ENCODE results near the gene NFIA. TPM values are rescaled to one million over a fixed set of nuclear protein-coding genes. Genes with fewer than 3 reads are reported as not detected.

The NFIA gene
- polyA plus RNA-seq, 4 donors, result 12.0 to 62.2 (median 21.4) TPM

DNA sequence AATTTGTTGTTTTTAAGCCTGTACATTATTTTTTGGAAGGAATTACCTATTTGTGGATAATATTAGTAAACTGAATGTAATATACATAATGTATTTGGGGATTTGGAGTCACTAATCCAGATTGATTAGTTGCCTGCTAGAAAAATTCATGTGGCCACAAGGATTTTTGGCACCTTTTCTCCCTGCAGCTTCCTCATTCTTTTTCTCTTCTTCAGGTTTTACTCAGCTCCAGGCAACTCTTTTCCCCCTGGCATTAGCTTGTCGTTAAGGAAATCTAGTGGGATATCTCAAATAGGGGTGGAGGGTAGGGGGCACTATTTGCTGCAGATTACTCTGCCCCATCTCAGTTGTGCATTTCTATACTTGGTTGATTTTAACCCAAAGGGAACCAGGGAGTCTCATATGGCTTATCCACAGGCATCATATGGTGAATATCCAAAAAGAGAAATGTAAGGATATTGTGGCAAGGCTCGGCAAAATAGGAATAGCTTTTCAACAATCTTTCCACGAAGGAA, 203.1 kb downstream of the NFIA start:
- no peak for DNase-seq (ENCODE audit: low read depth in 4 of 4, low spot score in 3 of 4)

DNA sequence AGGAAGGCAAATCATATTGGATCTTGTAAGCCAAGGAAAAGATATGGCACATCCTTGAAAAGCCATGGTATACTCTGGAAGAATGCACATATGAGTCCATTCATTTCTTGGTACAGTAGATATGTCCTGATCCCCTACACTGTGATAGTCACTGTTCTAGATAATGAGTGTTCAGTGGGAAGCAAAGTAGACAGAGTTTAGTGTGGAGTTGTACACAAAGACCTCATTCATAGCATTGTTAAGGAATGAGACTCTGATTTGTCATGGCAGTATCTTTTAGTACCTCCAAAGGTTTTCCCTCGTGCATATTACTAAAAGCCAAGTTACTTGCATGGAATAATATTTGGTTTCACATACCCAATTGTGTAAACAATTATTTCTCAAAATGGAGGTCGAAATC, 204.7 kb downstream of the NFIA start:
- no peak for DNase-seq (ENCODE audit: low read depth in 4 of 4, low spot score in 3 of 4)

DNA sequence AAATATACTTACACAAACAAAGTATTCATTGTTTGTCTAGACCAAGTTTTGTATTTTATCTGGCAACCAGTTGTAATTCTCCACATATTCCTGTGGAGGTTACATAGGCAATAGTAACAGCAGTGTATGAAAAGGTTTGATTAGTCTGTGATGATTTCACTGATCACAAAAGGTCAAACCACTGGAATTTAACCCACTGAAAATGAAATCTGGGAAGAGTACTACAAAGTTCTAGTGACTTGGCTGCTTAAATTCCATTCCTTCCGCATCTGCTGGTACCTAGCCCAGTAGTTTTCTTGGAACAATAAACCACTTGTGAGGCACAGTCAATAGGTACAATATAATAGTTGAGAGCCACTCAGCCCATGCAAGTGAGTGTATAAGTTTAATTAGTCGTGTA, 205.4 kb downstream of the NFIA start:
- DNase-seq (ENCODE audit: low read depth in 4 of 4, low spot score in 3 of 4), result no peak

DNA sequence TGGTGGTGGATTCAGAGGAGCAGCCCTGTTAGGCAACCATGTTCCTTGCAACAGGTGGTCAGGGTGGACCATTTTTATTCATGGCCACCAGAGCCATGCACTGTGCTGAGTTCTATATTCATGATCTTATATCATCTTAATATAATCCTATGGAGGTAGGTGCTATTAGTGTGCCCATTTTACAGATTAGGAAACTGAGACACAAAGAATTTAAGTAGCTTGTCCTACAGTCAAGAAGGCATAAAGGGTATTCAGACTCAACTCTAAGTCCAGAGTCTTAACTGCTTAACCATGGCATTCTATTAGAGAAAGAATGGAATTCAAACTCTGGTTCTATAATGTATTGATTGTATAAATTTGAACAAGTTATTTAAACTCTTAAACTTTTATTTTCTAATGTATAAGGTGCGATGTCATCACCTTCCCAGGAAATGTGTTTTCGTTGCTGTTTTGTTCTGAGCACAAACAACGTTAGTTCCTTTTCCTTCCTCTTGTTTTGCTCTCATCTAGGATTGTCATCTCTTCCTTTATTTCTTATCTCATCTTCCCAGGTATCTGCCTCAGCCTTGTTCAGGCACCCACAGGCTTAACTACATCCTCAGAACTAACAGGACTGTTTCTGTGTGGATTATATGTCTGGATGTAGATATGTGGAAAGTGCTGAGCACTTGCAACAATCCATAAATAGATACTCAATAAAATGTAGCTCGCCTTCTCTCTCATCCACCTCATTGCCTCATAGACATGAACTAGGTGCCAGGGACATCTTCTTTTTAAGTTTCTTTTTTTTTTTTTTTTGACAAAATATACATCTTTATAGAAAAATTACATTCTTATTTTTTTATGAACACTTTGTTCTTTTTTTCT, 207.1 kb downstream of the NFIA start:
- no peak for DNase-seq (ENCODE audit: low read depth in 4 of 4, low spot score in 3 of 4)

DNA sequence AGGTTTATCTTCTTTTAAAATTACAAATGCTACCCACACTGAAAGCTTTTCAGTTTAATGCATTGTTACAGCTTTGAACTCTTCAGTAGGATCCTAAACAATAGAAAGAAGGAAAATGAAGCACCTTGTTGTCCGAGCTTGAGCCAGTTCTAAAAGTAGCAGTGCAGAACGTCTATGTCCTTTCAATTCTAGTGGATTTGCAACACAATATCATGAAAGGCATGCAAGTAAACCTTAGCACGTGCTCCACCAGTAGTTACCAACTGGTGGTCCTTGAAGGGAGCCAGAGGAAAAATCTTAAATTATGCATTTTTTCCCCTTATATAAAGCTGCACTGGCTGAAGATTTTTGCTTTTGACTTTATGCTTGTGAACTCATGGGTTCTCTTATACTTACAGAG, 208.2 kb downstream of the NFIA start:
- no peak for DNase-seq (ENCODE audit: low read depth in 4 of 4, low spot score in 3 of 4)

DNA sequence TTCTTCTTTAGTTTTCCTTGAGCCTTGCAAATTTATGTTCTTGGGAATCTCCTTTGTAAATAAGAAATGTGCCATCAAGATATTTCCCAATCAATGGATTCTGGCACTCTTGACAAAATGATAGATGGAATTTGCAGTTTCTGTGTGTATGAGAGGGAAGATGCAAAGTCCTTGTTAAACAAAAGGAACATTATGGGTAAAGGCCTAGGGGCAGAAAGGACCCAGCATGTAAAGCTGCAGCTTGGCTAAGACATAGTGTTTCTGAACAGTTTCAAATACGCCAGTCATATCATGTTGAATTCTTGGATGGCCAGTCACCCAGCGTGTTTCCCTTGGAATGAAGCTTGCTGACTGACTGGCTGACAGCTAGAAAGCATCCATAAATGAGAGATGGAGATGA, 210.8 kb downstream of the NFIA start:
- DNase-seq (ENCODE audit: low read depth in 4 of 4, low spot score in 3 of 4), result no peak

DNA sequence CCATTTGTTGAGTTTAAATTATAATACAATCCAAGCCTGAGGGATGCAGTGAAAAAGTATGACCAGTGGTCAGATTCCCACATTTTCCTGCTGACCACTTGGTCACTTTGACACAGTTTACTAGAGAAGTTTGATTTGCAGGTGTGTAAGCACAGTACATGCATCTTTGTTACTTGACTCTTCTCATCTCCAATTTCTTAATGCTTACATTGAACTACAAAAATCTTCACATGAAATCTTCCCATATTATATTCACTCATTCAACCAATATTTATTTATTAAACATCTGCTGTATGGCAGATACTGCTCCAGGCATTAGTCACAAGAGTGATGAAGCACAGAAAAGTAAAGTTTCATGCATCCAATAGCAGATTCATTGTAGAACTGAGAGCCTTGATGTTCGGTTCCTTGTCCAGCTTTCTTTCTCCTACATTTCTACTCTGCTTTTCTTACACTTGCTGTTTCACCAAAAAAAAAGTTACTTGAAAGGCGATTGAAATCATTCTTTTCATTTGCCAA, 211.7 kb downstream of the NFIA start:
- no peak for DNase-seq (ENCODE audit: low read depth in 4 of 4, low spot score in 3 of 4)

DNA sequence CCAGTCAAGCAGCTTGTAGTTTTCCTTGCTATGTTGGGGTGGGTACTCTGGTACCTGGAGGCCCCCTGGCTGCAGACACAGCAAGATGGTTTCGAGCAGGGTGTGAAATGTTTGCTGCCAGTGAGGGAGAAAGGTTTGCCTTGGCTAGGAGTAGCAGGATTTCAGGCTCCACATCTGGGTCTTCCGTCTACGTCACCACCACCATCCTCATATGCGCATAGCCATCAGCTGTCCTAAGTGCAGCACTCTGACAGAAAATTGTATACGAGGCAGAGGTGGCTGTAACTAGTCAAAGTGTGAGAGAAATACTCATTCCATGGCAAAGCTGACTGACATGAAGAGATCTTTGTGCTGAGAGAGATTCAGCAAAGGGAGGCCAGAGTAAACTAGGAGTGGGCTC, 212.6 kb downstream of the NFIA start:
- no peak for DNase-seq (ENCODE audit: low read depth in 4 of 4, low spot score in 3 of 4)

DNA sequence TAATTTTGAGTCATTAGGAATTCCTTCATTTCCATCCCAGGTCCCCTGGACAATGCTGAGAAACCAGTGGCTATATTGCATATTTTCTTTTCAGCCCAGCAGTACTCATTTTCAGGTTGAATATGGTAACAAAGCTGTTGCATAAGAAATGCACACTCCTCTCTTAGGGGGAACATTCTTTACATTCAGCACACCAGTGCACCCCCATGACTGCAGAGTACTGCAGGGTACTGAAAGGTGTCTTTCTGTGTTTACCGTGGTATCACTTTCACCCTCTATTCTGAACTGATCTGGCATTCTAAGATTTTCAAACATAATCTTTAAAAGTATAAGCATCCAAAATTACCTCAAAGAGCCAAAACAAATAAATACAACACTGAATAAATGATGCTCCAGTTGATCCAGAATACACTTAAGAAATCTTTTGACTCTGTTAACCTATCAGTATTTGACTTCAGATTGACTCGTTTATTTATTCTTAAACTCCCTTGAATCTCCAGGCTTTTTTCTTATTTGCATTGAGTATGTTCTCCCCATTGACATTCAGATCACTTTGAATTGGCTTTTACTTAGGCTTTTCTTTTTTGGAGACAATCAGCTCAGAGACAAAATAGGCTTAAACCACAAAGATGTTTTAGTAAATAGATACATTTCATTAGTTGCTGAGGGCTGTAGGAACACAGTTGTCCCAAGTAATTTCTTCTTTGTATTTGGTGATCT, 213.6 kb downstream of the NFIA start:
- DNase-seq (ENCODE audit: low read depth in 4 of 4, low spot score in 3 of 4), result no peak

DNA sequence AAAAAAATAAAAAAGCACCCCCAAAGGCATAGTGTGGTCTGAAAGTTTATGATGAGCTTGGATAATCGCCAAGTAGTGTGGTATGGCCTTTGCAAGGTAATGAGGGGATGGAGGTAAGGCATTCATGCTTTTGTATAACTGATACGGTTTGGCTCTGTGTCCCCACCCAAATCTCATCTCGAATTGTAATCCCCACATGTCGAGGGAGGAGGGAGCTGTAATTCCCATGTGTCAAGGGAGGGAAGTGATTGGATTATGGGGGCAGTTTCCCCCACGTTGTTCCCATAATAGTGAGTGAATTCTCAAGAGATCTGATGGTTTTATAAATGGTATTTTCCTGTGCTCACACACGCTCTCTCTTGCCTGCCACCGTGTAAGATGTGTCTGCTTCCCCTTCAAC, 215.5 kb downstream of the NFIA start:
- no peak for DNase-seq (ENCODE audit: low read depth in 4 of 4, low spot score in 3 of 4)

DNA sequence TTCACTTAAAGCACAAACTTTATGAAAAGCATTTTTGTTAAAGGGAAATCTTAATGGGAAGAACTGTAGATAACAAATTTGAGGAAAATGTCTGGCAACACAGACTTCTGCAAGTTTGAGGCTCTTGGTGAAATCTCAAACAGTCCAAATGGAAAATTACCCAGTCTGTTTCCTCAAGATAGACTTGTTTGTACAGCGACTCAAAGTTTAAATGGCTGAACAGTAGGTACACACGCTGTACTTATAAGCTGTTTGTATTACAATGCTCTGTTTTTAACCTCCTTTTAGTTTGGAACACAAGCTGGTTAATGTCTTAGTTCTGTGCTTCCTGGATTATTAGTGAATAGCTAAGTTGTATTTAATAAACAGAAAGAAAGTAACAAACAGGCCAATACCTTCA, 217.1 kb downstream of the NFIA start:
- no peak for DNase-seq (ENCODE audit: low read depth in 4 of 4, low spot score in 3 of 4)

DNA sequence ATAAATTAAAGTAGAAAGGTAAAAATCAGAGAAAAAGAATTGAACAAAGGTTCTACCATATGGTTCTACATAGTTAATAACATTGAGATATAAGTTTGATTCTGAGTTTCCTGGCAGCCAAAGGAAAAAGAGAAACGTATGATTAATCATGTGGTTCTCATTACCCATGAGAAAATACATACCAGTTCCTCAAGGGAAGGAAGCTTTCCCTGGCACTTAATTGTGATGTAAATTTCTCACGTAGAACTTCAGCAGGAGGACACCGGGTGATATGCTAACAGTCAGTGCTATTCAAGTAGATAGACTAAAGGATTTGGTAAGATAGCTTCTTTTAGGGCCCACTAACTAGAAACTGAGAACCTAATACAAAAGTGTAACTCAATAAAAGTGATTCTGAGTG, 218.5 kb downstream of the NFIA start:
- no peak for DNase-seq (ENCODE audit: low read depth in 4 of 4, low spot score in 3 of 4)

DNA sequence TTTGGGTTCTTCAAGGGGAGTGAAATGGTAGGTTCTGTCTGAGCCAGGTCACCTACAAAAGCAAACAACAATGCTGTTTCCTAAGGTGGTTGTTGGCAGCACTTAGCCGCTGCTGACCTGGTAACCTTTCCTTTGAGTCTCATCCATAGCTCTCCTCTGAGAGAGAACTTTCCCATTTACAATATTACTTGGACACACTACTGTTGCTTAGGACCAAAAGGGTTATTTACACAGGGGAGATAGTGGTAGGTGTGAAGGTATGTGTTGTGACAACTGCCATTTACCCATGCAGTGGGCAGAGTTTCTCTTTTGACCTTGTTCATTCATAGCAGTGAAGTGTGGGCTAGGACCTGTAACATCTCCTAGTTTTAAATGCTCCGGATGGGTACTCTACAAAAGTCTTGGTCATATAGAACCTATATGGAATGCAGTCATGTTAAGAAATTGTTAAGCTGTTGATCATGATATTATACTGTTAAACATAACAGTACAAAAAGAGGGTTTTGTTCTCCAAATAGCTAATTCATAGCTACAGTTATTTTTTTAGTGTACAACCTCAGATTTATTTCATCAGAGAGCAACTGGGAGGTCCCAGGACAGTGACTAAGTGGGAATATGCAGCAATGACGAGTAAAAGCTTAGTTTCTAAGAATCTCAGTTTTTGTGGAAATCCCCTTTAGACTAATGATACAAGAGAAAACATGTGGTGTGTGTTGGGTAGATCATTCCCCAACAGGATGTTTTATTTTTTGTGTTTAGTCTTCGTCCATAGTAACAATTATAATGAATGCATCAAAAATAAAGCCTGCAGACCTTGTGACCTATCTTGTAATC, 219.7 kb downstream of the NFIA start:
- DNase-seq (ENCODE audit: low read depth in 4 of 4, low spot score in 3 of 4), result no peak

DNA sequence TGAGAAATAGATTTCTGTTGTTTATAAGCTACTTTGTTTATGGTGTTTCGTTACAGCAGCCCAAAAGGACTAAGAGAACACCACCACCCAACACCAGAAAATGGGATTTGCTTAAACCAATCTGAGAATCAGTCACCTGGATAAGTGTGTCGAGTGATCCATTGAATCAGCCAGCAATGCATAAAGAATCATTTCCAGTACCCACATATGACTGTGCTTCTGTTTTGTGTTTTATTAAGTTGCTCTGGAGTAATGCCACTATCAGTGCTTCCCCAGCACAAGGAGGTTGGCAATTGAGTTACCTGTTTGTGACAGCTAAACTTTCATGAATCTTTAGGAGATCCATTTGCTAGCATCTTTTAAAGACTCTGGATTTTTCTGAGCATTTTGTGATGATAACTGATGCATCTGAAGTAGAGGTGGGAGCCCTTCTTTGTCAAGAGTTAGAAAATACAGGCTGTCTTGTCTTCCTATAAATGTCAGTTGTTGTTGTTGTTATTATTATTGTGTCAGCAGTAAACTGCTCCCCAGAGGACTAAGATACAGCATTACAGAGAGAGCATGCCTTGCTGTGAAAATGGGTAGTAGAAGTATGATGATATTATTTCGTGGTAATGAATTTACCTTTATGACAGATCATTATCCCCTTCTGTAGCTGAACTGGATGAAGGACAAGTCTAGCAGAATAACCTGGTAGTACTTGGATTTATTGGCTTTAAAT, 225.2 kb downstream of the NFIA start:
- no peak for DNase-seq (ENCODE audit: low read depth in 4 of 4, low spot score in 3 of 4)

DNA sequence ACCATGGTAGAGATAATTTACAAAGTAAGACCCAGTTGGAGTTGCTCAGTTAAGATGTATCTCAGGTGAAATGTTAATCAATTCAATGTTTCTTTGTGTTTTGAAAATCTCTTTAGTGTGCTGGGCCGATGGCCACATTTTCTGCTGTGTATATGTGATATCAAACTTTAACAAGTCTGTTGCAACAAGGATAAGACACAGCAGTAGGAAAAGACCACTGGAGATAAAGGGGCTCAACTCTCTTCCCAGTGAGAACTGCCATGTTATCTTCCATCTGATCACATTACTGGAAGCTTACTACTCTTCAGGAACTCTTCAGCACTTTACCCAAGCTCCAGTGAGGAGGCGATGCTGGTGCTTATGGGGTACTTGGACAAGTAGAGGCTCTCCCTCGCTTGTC, 227.7 kb downstream of the NFIA start:
- DNase-seq (ENCODE audit: low read depth in 4 of 4, low spot score in 3 of 4), result no peak

DNA sequence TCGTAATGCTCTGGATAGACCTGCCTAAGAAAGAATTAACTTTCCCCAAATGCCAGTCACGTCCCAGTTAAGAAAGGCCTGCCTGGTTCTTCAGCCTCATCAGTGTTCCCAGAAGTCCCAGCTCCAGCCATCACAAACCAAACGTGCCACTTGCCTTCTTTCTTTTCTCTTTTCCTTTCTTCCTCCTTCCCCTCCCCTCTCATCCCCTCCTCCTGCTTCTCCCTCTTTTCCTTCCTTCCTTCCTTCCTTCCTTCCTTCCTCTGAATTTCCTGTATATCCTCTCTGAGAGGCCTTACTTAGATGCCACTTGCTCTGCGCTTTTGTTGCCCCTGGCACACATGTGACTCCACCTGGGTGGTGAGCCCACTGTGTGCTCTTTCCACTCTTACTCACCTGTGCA, 228.2 kb downstream of the NFIA start:
- DNase-seq (ENCODE audit: low read depth in 4 of 4, low spot score in 3 of 4), result no peak

DNA sequence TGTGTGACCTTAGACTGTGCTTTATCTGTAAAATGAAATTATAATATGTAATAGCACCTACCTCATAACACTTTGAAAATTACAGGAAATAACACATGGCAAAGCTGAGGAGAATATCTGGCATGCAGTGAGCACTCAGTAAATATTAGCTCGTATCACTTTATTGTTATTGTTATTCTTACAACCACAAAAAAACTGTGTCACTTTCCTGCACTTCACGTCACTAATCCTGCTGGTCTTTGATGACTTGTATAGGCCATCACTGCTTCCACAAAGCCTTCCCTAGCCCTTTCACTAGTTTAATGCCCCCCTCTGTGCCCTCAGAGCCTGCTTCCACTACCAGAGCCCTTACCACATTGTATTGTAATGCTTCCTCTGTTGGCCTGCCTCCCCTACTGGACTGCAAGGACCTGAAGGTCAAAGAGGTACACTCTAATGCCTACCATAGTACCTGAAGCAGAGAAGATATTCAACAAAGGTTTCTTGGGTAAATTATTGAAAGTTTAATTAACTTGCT, 231.6 kb downstream of the NFIA start:
- DNase-seq (ENCODE audit: low read depth in 4 of 4, low spot score in 3 of 4), result no peak

DNA sequence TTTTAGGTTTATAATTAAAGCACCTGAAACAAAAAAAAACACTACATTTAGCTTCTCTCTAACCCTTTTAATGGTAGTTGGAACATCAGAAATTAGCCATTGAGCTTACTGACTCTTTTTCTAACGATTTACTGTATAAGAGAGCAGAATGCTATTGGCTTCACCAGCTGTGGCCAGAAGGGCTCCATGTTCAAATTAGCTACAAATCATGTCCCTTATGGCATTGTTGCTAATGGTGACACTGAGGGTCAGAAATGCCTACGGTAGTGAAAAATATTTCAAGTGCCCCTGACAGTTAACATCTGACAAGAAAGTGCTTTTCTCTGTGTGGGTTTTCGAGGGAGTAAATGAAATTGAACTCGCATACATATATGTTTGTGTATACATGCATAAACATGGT, 232.7 kb downstream of the NFIA start:
- DNase-seq (ENCODE audit: low read depth in 4 of 4, low spot score in 3 of 4), result no peak

DNA sequence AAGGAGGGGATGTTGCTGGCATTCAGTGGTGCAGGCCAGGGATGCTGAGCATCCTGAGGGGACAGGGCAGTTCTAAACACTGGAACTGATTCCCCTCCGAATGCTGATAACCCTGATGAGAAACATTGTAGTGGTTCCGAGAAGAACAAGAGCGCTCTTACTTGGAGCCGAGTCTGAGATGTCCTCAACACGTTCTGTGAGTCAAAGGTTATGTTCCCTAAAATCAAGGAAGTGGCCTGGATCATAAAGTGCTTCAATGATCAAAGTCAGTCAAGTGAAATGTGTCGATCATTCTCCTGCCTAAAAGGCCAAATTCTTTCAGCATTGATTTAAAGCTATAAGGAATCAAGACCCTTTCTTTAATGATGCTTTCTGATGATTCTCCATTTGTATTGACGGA, 234.1 kb downstream of the NFIA start:
- DNase-seq (ENCODE audit: low read depth in 4 of 4, low spot score in 3 of 4), result no peak
